Heart left ventricle (tissue), 16 donors: ENCODE measurements around the gene NINJ1. TPM values are rescaled to one million over a fixed set of nuclear protein-coding genes. Genes with fewer than 3 reads are reported as not detected.

Experiments
- ATAC-seq, 4 donors: fragments of 200-7000 bp; cut with Tn5 transposase; one replicate each; pipeline ENCODE4 v1.9.1; 2020 to 2022; ENCODE audit warnings: moderate library complexity in 4 of 4, mild to moderate bottlenecking in 3 of 4, moderate number of reproducible peaks in 1 of 4
- DNase-seq, 5 donors: peaks; one replicate each; pipeline ENCODE4 v3.0.0-alpha.2; 2020
- H3K27ac ChIP-seq, 12 donors: fragments of 200-600 bp; sonication (generic) in 4 of 12; one replicate each; pipeline versions ENCODE4 v1.5.0 to v1.8.0; 2016 to 2022; ENCODE audit warnings: mild to moderate bottlenecking in 2 of 12
- H3K27me3 ChIP-seq, 9 donors: fragments of 200-600 bp; sonication (generic) in 2 of 9; one replicate each; pipeline versions ENCODE4 v1.5.1 to v1.8.0; 2016 to 2022; ENCODE audit warnings: mild to moderate bottlenecking in 3 of 9
- H3K36me3 ChIP-seq, 9 donors: fragments of 200-600 bp; sonication (generic) in 2 of 9; one replicate each; pipeline versions ENCODE4 v1.5.0 to v1.8.0; 2018 to 2022; ENCODE audit warnings: mild to moderate bottlenecking in 2 of 9
- H3K4me1 ChIP-seq, 12 donors: fragments of 200-600 bp; sonication (generic) in 4 of 12; one replicate each; pipeline versions ENCODE4 v1.5.0 to v1.8.0; 2016 to 2022; ENCODE audit warnings: mild to moderate bottlenecking in 3 of 12
- H3K4me3 ChIP-seq, 12 donors: fragments of 200-600 bp; sonication (generic) in 4 of 12; one replicate each; pipeline versions ENCODE4 v1.5.0 to v1.8.0; 2017 to 2022; ENCODE audit warnings: mild to moderate bottlenecking in 9 of 12, moderate library complexity in 4 of 12
- H3K9me3 ChIP-seq, 12 donors: fragments of 200-600 bp; sonication (generic) in 4 of 12; one replicate each; pipeline versions ENCODE4 v1.5.0 to v1.8.0; 2016 to 2022; ENCODE audit warnings: mild to moderate bottlenecking in 1 of 12
- CTCF ChIP-seq, 12 donors: fragments of 200-600 bp; sonication (generic) in 4 of 12; IDR thresholded peaks; one replicate each; pipeline versions ENCODE4 v1.5.0 to v1.8.0; 2018 to 2022; ENCODE audit warnings: antibody characterized with exemption in 12 of 12, mild to moderate bottlenecking in 5 of 12
- POLR2A ChIP-seq, 2 donors: fragments of 450-650 bp; IDR thresholded peaks; one replicate each; pipeline ENCODE4 v1.6.1; 2017; ENCODE audit warnings: antibody characterized with exemption in 2 of 2, mild to moderate bottlenecking in 2 of 2, moderate library complexity in 2 of 2
- WGBS, 4 donors: extraction: QIAGEN DNeasy Blood & Tissue Kit in 2 of 4; methylation state at CpG; one replicate each; pipeline versions ENCODE4 v1.1.5 to v1.1.7; 2013 to 2018; 5-methylcytosine and 5-hydroxymethylcytosine counted together
- intact Hi-C, 10 donors: fragments of 100-400 bp; cut with DNase I; formaldehyde crosslinking; loops; one replicate each; pipeline versions ENCODE4 v1.11.1 to v1.14.2; 2022
- polyA plus RNA-seq, 2 donors: library from polyadenylated mRNA; stranded (reverse); fragments of 200-250 nt; gene quantifications; one replicate each; pipeline ENCODE4 v1.2.3, GENCODE V29; 2013
- total RNA-seq, 9 donors: library from RNA; depleted of rRNA in 2 of 9; stranded (reverse); fragments of >200 nt in 2 of 9; fragmentation: NEBNext Ultra II Directional in 3 of 9; extraction: Animal tissue kit (Norgen Biotek cat#: 25700) in 3 of 9; gene quantifications; one replicate each; pipeline versions ENCODE4 v1.1.0 to v1.2.4, GENCODE V29; 2016 to 2023
- donor health status: ischemic (EF 13 %, LVEDD 7.1; RV severe dilation, severe dysfunction).
- donor health status: healthy with polysubstance abuse.
- donor health status: DM: no; HTN: yes; CAD: no.
- donor health status: DM: no; HTN: no; CAD: no.
- donor health status: ischemic (EF 25% LVEDD 6.9; RV normal size, moderate dysfunction).
- donor health status: ischemic (EF 25% LVEDD 5.7; RV mildly dilated, moderate dysfunction).
- donor health status: healthy.
- donor health status: DM: yes; HTN: yes; CAD: no.
- donor health status: ischemic (EF 35%, LVEDD 5.7; RV mildly dilated, moderate dysfunction).
- donor health status: nonischemic (EF 11% LVEDD 7.7; RV severe dilation, severe dysfunction).
- donor health status: DM: yes; HTN: yes; CAD: no.
- donor health status: PGD.
- donor health status: ischemic (EF 29% LVEDD 5.4; RV normal size, mild dysfunction).
- donor health status: nonischemic (EF 23%, LVEDD 6.1; RV moderate dilation, normal function).

NINJ1 gene
- total and polyA plus RNA-seq, 11 donors, result 42.2 to 96.1 (median 52.9) TPM

- Histone ChIP-seq H3K27me3 (peaks cover 0 to 9% (median 0%) of the 10 kb centered on the region in 9 donors), H3K4me1 (peaks cover 0 to 19% (median 7%) of the 10 kb centered on the region in 12 donors), H3K9me3 (no peaks in the 10 kb centered on the region), H3K4me3 (no peak overlapping the region), H3K27ac (no peak overlapping the region), H3K36me3 (no peaks in the 10 kb centered on the region)
- intact Hi-C loops, result loop anchor here in 1 of 10 donors (10.0 kb wide), 1 partner anchor 387 kb away; no protein-coding TSS in a partner anchor
- DNase-seq (peak in 1 of 5 donors; percentile 55), ATAC-seq (peak in 1 of 4 donors; percentile 23)
- TF ChIP-seq CTCF (IDR thresholded peaks at IDR 0.05) (no peak), POLR2A (IDR thresholded peaks at IDR 0.05) (no peak)
- WGBS, 4 donors, result 45 to 53% (median 49%) methylated on average over 6 of the region's 6 CpGs
These were observed 43.6 kb upstream of the NINJ1 start for GRCh38 chr9:93177676-93178075.

- Histone ChIP-seq H3K4me3 (no peak overlapping the region), H3K4me1 (peaks cover 0 to 12% (median 6%) of the 10 kb centered on the region in 12 donors), H3K27me3 (no peaks in the 10 kb centered on the region), H3K36me3 (no peaks in the 10 kb centered on the region), H3K27ac (no peak overlapping the region), H3K9me3 (no peaks in the 10 kb centered on the region)
- intact Hi-C loops, result loop anchor here in 1 of 10 donors (10.0 kb wide), 1 partner anchor 390 kb away; no protein-coding TSS in a partner anchor
- no peak for DNase-seq
- TF ChIP-seq CTCF (IDR thresholded peaks at IDR 0.05) (no peak), POLR2A (IDR thresholded peaks at IDR 0.05) (no peak)
- 84 to 89% (median 87%) methylated on average over 1 to 3 of the region's 3 CpGs for WGBS, 4 donors
- ATAC-seq, result no peak
These were observed 40.9 kb upstream of the NINJ1 start for GRCh38 chr9:93174976-93175375.

- 40 to 61% (median 48%) methylated on average over 10 to 12 of the region's 12 CpGs for WGBS, 4 donors
- ATAC-seq (peak in 2 of 4 donors; percentile 16 to 44), DNase-seq (peak in 1 of 5 donors; percentile 28)
- intact Hi-C loops, result loop anchor here in 1 of 10 donors (10.0 kb wide), 1 partner anchor 391 kb away; no protein-coding TSS in a partner anchor
- Histone ChIP-seq H3K9me3 (no peaks in the 10 kb centered on the region), H3K27me3 (no peaks in the 10 kb centered on the region), H3K27ac (no peak overlapping the region), H3K4me1 (peaks cover 0 to 14% (median 7%) of the 10 kb centered on the region in 12 donors), H3K4me3 (no peak overlapping the region), H3K36me3 (no peaks in the 10 kb centered on the region)
- TF ChIP-seq POLR2A (IDR thresholded peaks at IDR 0.05), result no peak
- TF ChIP-seq CTCF (IDR thresholded peaks at IDR 0.05), result no peak
These were observed 39.5 kb upstream of the NINJ1 start for GRCh38 chr9:93173365-93174051.

GRCh38 chr9:93172666-93173364 lies 38.8 kb upstream of the NINJ1 start:
- H3K27ac ChIP-seq, result no peak overlapping the region

More at GRCh38 chr9:93172666-93173364, 38.8 kb upstream of the NINJ1 start:
- TF ChIP-seq POLR2A (IDR thresholded peaks at IDR 0.05) (no peak), CTCF (IDR thresholded peaks at IDR 0.05) (no peak)
- DNase-seq (no peak), ATAC-seq (no peak)
- Histone ChIP-seq H3K4me3 (no peak overlapping the region), H3K36me3 (no peaks in the 10 kb centered on the region), H3K27me3 (no peaks in the 10 kb centered on the region), H3K9me3 (no peaks in the 10 kb centered on the region), H3K4me1 (peaks cover 0 to 18% (median 7%) of the 10 kb centered on the region in 12 donors)
- 82 to 84% (median 83%) methylated on average over 16 to 20 of the region's 20 CpGs for WGBS, 4 donors
- intact Hi-C loops, result loop anchor here in 1 of 10 donors (10.0 kb wide), 1 partner anchor 392 kb away; no protein-coding TSS in a partner anchor
